HL-60 (cell line): Measurements from ENCODE around the gene TSPAN15.

ENCODE experiments used
- POLR2AphosphoS5 ChIP-seq: IDR thresholded peaks from 2 replicates; pipeline ENCODE4 v1.6.1; 2012; ENCODE audit warnings: low read depth
- SPI1 ChIP-seq: IDR thresholded peaks from 2 replicates; pipeline ENCODE4 v1.6.1; 2012; ENCODE audit warnings: low read depth, mild to moderate bottlenecking, borderline replicate concordance
- TF ChIP-seq, protein P1 (sequence below): IDR thresholded peaks from one replicate; pipeline ENCODE4 v1.5.1; 2011; ENCODE audit warnings: low read length, control low read depth, inconsistent platforms; ENCODE audit not compliant: insufficient read depth
- TF ChIP-seq, protein P2 (sequence below): IDR thresholded peaks from 2 replicates; pipeline ENCODE4 v1.6.1; 2012; ENCODE audit warnings: low read depth; ENCODE audit not compliant: insufficient replicate concordance

DNA sequence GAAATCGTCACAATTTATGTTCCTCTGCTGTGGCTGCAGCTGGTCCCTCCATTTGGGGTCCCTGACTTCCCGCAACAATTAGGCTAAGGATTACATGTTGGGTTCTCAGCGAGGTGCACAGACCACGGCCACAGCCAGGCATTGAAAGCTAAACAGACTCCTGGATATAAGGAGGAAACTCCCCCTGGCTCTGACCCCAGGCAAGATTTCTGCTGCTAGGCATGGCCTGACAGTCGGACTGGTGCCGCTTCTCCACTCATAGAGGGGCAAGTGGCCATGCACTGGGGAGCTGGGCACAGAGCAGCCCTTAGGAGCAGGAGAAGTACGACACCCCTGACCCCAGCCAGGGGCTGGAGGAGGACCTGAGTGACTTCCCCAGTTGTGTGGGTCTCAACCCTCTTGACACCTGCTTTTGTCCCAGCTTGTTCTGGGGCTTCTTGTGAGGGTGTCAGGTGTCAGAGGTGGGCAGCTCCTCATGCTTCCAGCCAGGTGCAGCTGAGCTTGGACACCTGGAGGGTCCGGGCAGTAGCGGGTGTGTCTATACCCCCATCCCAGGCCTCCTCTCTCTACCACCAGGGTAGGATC lies 38.3 kb downstream of the TSPAN15 start:
- TF ChIP-seq, protein P1, sequence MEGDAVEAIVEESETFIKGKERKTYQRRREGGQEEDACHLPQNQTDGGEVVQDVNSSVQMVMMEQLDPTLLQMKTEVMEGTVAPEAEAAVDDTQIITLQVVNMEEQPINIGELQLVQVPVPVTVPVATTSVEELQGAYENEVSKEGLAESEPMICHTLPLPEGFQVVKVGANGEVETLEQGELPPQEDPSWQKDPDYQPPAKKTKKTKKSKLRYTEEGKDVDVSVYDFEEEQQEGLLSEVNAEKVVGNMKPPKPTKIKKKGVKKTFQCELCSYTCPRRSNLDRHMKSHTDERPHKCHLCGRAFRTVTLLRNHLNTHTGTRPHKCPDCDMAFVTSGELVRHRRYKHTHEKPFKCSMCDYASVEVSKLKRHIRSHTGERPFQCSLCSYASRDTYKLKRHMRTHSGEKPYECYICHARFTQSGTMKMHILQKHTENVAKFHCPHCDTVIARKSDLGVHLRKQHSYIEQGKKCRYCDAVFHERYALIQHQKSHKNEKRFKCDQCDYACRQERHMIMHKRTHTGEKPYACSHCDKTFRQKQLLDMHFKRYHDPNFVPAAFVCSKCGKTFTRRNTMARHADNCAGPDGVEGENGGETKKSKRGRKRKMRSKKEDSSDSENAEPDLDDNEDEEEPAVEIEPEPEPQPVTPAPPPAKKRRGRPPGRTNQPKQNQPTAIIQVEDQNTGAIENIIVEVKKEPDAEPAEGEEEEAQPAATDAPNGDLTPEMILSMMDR = no peak
- TF ChIP-seq SPI1 = no peak
- TF ChIP-seq POLR2AphosphoS5 = no peak
- TF ChIP-seq, protein P2, sequence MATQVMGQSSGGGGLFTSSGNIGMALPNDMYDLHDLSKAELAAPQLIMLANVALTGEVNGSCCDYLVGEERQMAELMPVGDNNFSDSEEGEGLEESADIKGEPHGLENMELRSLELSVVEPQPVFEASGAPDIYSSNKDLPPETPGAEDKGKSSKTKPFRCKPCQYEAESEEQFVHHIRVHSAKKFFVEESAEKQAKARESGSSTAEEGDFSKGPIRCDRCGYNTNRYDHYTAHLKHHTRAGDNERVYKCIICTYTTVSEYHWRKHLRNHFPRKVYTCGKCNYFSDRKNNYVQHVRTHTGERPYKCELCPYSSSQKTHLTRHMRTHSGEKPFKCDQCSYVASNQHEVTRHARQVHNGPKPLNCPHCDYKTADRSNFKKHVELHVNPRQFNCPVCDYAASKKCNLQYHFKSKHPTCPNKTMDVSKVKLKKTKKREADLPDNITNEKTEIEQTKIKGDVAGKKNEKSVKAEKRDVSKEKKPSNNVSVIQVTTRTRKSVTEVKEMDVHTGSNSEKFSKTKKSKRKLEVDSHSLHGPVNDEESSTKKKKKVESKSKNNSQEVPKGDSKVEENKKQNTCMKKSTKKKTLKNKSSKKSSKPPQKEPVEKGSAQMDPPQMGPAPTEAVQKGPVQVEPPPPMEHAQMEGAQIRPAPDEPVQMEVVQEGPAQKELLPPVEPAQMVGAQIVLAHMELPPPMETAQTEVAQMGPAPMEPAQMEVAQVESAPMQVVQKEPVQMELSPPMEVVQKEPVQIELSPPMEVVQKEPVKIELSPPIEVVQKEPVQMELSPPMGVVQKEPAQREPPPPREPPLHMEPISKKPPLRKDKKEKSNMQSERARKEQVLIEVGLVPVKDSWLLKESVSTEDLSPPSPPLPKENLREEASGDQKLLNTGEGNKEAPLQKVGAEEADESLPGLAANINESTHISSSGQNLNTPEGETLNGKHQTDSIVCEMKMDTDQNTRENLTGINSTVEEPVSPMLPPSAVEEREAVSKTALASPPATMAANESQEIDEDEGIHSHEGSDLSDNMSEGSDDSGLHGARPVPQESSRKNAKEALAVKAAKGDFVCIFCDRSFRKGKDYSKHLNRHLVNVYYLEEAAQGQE = no peak
